ENCODE measurements around the gene ZCCHC3. TPM values are rescaled to one million over a fixed set of nuclear protein-coding genes. Genes with fewer than 3 reads are reported as not detected.
"Not testable (repeated sequence)": the region's sequence is repeated elsewhere in the genome, so short reads cannot be mapped to it uniquely, and the experiment has no call there.

The ZCCHC3 gene
- total RNA-seq: 10 to 100 TPM; 13.3 to 29.9 (median 19.7) TPM

GRCh38 chr20:297098-297924 is at the start of gene ZCCHC3:
TSS of gene ZCCHC3 (plus strand) at chr20:297570. CDS start at chr20:297587, 17 bp downstream.
- TF ChIP-seq EP300 (IDR thresholded peaks at IDR 0.05): no peak
- TF ChIP-seq CTCF (IDR thresholded peaks at IDR 0.05): peak; percentile 17 to 20 (median 17)
- peak; percentile 79 to 86 for TF ChIP-seq POLR2AphosphoS5 (IDR thresholded peaks at IDR 0.05)
- TF ChIP-seq POLR2A (IDR thresholded peaks at IDR 0.05; ENCODE audit: low read depth): peak; percentile 12
- Histone ChIP-seq H3K4me3 (peak within 1 kb of the TSS; percentile 84 to 100 (median 90)), H3K27ac (replicated peaks in 1 of 4) (peak within 1 kb of the TSS; percentile 98 to 100 (median 98)), H3K36me3 (no peaks in the 10 kb centered on the region), H3K9me3 (no peaks in the 10 kb centered on the region), H3K27me3 (no peaks in the 10 kb centered on the region), H3K4me1 (peaks cover 41 to 47% (median 45%) of the 10 kb centered on the region in 4 donors)
- DNase-seq (ENCODE audit: extremely low spot score): peak; percentile 95
- intact Hi-C loops (cut with DNase I): no loop called here
- whole genome bisulfite sequencing: under 1% methylated on average over 82 of the region's 99 CpGs

GRCh38 chr20:251354-251753 is 46.0 kb upstream of the ZCCHC3 start:
- intact Hi-C loops (cut with DNase I): no loop called here
- TF ChIP-seq POLR2A (IDR thresholded peaks at IDR 0.05; ENCODE audit: low read depth): no peak
- TF ChIP-seq CTCF (IDR thresholded peaks at IDR 0.05): no peak
- TF ChIP-seq EP300 (IDR thresholded peaks at IDR 0.05): no peak
- TF ChIP-seq POLR2AphosphoS5 (IDR thresholded peaks at IDR 0.05): no peak
- Histone ChIP-seq H3K36me3 (no peaks in the 10 kb centered on the region), H3K9me3 (peaks cover 0 to 7% (median 2%) of the 10 kb centered on the region in 4 donors), H3K27ac (replicated peaks in 1 of 4) (no peak overlapping the region), H3K4me3 (no peak overlapping the region), H3K27me3 (peaks cover 0 to 46% (median 2%) of the 10 kb centered on the region in 4 donors), H3K4me1 (no peaks in the 10 kb centered on the region)
- DNase-seq (ENCODE audit: extremely low spot score): no peak
- 39% methylated on average over 2 of the region's 2 CpGs for WGBS

GRCh38 chr20:252801-253200 is 44.6 kb upstream of the ZCCHC3 start:
- no peak for TF ChIP-seq EP300 (IDR thresholded peaks at IDR 0.05)
- Histone ChIP-seq H3K36me3 (no peaks in the 10 kb centered on the region), H3K27me3 (peaks cover 0 to 46% (median 2%) of the 10 kb centered on the region in 4 donors), H3K4me3 (no peak overlapping the region), H3K9me3 (no peaks in the 10 kb centered on the region), H3K27ac (replicated peaks in 1 of 4) (no peak overlapping the region), H3K4me1 (no peaks in the 10 kb centered on the region)
- intact Hi-C loops (cut with DNase I): no loop called here
- WGBS: 70% methylated on average over 2 of the region's 2 CpGs
- DNase-seq (ENCODE audit: extremely low spot score): no peak

GRCh38 chr20:253447-253846 is 43.9 kb upstream of the ZCCHC3 start:
- peaks cover 0 to 42% (median 2%) of the 10 kb centered on the region in 4 donors for H3K27me3 ChIP-seq
- 51% methylated on average over 6 of the region's 6 CpGs for WGBS
- H3K36me3 ChIP-seq; H3K27ac ChIP-seq (replicated peaks in 1 of 4); H3K4me3 ChIP-seq; H3K4me1 ChIP-seq; H3K9me3 ChIP-seq; intact Hi-C loops (cut with DNase I); DNase-seq (ENCODE audit: extremely low spot score): not testable (repeated sequence)

- intact Hi-C loops (cut with DNase I): no loop called here
- no peak for DNase-seq (ENCODE audit: extremely low spot score)
- no peaks in the 10 kb centered on the region for H3K9me3 ChIP-seq
- H3K27ac ChIP-seq (replicated peaks in 1 of 4): no peak within 1 kb of the TSS
- no peaks in the 10 kb centered on the region for H3K36me3 ChIP-seq
- H3K4me1 ChIP-seq: no peaks in the 10 kb centered on the region
- TF ChIP-seq POLR2A (IDR thresholded peaks at IDR 0.05; ENCODE audit: low read depth): no peak
- TF ChIP-seq EP300 (IDR thresholded peaks at IDR 0.05): no peak
- no peak for TF ChIP-seq CTCF (IDR thresholded peaks at IDR 0.05)
- no peak for TF ChIP-seq POLR2AphosphoS5 (IDR thresholded peaks at IDR 0.05)
- H3K27me3 ChIP-seq: peaks cover 0 to 19% (median 0%) of the 10 kb centered on the region in 4 donors
- H3K4me3 ChIP-seq: no peak within 1 kb of the TSS
- 72% methylated on average over 7 of the region's 7 CpGs for WGBS
These were observed 40.0 kb upstream of the ZCCHC3 start, which contains the start of gene DEFB132 for GRCh38 chr20:257419-257818. TSS of gene DEFB132 (plus strand) at chr20:257724. CDS start at chr20:257779, 55 bp downstream.

All from esophagus muscularis mucosa (tissue), 4 donors.